HG02571 (cell line): ENCODE data around the gene DES.

Source experiments
- ATAC-seq: cut with Tn5 transposase; IDR thresholded peaks from one replicate; pipeline ENCODE4 v1.9.1; 2021; ENCODE audit warnings: mild to moderate bottlenecking, moderate library complexity; ENCODE audit not compliant: unreplicated experiment

Gene DES

DNA sequence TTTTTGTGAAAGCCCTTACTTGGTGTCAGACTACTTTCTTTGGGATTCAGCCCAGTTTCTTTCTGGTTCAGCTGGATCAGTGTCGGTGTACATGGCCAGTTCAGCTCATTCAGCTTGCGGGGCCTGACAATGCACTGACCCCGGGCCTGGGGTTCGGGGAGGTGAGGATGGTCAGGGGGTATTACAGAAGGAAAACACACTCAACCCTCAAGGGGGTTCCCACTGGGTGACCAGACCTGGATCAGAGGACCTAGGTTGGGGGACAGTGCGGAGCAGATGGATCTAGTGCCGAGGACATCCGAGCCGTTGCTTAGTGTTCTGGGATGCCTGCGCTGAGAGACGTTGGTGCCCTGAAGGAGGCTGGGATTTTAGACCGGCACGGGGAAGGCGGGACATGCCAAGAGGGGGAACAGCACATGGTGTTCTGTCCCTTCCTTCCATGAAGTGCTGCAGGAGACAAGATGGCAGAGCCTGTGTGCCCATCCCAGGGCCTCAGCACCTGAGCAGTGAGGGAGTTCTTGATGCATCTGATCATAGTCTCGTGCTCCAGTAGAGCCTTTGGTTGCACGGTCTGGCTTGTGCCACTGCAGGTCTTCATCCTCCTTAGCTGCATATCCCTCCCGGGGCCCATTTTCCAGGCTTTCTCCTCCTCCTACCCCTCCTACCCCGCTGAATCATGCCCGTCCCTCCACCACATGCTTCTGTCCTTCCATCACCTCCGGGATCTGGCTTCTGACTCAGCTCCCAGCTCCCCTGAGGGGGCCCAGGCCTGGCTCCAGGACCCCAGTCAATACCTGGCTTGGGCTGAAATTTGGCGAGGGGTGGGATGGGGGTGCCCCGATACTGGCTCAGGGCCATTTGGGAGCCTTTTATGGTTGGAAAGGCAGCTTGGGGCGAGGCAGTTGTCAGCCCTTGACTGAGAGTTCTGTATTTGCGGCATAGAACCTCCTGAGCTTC, 34.5 kb downstream of the DES start:
- no peak for ATAC-seq

DNA sequence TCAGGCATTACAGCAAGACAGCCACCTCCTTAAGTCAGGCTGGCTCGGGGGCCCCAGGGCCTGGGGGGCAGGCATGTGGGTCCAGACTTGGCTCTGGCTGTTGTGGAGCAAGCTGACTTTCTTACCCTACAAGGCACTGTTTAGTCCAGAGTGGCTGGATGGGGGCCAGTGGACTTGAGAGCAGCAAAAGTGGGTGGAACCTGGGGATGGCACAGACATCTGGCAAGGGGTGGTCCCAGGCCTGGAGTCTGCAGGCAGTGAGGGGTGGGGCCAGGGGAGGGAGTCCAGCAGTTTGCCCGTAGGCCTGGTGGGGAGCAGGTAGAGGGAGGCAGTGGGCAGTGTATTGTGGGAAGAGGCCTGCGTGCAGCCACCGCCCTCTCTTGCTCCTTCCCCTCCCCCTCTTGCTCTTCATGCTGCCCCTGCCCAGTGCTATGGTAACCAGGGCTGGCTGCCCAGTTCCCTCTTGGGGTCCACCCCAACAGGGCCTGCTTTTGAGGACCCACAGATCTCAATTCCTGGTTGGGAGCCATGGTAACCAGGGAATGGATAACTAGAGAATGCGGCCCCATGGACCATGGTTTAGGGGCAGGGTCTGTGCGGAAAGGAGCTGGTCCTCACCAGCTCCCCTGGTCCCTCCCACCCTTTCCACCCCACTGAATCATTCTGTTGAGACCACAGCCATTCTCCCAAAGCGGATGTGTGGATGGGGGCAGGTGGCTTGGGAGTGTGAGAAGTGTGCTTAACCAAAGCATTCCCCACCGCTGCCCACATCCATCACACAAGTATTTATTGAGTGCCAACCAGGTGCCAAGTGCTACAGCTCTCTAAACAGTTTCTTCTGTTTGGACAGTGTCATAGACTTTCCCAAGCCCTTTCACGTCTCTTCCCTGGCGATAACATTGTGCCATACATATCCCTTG, 35.8 kb downstream of the DES start:
- ATAC-seq: no peak

DNA sequence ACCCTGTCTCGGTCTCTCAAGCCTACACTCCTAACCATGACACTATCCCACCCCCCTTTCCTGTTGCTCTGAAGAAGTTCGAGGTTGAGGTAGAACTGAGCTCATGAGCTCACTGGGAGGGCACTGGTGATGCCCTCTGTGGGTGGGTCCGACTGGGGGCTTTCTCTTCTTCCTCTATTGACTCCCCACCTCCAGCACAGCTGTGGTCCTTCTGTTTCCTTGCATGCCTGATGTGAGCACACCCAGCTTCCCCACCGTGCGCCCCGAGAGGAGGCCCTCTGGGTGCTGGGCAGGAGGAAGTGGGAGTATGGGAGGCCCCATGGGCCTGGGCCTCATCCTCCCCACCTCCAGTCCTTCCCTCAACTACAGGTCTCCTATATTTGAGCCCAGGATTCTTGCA, 37.4 kb downstream of the DES start:
- no peak for ATAC-seq

DNA sequence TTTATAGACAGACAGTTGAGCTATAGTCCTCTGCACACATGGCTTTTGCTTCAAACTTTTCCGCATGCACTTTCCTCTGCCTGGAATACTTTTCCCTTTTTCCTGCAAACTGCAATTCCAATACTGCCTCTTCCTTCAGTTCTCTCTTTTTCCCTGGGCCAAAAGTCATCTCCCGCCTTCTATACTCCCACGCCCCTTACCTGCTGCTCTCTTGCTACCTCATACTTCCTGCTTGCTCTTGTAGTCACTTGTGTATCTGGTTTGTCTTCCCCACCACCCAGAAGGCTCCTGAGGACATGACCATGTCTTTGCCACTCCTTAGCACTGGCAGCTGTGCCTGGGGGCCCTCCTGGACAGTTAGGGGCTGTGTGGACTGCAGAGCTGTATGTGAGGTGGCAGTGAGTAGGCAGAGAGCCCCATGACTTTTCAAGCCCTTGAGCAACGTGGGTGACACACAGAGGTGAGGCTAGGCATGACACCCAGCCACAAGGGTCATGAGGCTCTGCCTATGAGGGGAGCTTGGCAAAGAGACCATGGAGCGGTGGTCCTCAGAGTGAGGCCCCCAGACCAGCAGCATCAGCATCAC, 39.7 kb downstream of the DES start:
- ATAC-seq: no peak

DNA sequence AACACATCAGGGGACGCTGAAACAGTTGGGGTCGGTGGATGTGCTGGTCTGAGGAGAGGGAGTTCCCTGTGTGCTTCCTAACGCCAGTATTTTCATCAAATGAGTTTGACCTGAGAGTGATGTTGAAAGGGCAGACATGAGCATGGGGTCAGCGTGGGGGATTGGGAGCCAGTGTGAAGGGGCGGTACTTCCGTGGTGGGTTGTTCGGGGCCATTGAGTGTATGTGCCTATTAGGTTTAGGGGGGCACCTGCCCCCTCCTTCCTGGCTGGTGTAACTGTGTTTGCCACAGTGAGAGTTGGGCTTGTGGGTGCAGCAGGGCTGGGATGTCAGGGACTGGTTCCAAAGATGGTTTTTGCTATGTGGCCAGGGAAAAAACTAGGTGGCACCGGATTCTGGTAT, 40.8 kb downstream of the DES start:
- ATAC-seq: no peak

DNA sequence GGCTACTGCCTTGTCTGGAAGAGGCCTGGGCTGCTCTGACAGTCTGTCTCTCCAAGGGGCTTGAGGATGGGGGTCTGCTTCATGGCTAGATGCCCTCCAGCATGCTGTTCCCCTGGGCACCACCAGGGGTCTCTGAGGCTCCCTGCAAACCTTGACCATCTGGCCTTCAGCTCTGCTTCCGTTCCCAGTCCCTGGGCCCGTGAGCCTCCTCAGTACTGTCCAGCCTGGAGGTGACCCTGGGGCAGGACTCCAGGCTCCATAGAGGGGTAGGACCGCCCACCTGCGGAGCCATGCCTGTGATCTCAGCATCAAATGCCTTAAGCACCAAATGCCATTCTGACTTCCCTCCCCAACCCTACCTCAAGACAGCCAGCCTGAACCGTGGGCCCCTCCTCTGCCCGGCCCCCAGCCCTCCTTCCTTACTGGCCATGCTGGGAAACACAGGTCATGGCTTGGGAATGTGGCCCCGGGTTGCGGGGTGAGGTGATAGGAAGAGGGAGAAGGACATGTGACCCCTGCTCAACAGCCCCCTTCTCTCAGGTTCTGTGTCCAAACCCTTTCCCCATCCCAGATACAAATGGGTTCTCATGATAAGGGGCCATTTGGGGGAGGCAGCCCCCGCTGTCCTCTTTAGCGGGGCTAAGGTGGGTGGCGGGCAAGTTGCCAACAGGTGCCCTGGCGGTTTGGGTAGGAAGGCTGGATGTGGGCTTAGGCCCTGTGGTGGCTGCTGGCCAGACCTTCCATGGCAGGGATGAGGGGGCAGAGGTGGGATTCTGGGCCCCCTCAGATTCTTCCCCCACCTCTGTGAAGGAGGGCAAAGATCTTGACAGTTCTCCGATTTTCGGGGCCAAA, 41.5 kb downstream of the DES start:
- peak; percentile 71 for ATAC-seq

DNA sequence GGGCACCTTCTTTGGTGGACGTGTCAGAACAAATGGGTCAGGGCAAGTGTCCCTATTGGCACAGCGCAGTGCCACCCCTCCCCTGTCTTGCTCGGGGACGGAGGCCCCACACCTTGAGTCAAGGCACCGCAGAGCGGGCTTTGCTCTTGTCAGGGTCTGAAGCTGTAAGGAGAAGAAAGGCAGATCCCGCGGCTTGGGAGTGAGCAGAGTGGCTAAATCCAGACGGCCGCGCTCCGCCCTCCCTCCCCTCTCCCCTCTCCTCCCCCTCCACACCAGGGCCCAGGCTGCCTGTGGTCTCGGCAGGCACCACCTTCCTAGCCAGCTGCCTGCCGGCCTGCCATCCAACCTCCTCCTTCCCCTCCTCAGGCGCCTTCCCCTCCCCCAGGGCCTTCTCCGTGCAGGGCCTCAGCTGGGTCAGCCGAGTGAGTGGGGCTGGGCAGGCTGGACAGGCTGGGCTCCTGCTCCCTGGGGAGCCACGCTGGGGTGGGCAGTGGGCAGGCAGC, 42.3 kb downstream of the DES start:
- no peak for ATAC-seq

DNA sequence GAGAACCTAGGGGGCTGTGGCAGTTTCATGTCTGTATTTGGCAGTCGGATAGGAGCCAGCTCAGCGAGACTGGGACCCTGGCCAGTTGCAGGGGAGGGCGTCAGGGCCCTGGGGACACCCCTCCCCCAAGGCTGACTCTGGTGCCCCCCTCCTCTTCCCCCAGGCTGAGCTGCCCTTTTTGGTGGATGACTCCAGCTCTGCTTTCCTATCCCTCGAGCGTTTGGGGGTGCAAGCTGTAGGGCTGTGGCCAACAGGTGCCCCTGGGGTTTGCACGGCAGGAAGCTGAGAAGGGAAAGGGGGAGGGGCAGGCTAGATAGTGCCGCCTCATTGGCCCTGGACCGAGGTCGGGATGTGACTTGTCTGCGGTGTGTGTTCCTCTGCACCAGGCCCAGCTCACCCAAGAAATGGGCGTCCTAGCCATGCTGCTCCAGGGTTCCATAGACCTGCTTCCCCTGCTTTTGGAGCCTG, 42.9 kb downstream of the DES start:
- no peak for ATAC-seq

DNA sequence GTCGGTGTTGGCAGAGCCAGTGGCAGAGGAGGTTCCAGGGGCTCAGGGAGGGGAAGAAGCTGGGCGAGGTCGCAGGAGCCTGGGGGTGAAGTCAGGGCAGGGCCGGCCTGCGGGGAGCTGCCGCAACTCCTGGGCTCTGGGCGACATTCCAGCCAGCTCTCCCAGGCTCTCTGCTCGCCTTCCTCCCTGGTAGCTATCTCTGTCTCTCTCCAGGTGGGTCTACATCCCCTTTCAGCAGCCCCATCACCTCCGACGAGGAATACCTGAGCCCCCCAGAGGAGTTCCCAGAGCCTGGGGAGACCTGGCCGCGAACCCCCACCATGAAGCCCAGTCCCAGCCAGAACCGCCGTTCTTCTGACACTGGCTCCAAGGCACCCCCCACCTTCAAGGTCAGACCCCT, 43.5 kb downstream of the DES start:
- no peak for ATAC-seq

DNA sequence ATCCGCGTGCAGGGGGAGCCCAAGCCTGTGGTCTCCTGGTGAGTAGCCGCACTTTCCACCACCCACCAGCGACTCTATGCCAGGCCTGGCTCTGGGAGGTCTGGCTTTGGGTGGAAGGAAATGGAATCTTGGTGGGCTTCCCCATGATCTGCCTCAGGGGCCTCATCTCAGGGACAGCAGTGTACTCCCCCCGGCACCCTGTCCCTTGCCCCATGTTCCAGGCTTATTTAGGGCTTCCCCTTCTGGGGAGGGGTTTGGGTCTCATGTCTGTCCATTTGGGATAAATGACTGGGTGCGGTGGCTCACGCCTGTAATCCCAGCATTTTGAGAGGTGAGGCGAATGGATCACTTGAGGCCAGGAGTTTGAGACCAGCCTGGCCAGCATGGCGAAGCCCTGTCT, 44.2 kb downstream of the DES start:
- ATAC-seq: no peak

DNA sequence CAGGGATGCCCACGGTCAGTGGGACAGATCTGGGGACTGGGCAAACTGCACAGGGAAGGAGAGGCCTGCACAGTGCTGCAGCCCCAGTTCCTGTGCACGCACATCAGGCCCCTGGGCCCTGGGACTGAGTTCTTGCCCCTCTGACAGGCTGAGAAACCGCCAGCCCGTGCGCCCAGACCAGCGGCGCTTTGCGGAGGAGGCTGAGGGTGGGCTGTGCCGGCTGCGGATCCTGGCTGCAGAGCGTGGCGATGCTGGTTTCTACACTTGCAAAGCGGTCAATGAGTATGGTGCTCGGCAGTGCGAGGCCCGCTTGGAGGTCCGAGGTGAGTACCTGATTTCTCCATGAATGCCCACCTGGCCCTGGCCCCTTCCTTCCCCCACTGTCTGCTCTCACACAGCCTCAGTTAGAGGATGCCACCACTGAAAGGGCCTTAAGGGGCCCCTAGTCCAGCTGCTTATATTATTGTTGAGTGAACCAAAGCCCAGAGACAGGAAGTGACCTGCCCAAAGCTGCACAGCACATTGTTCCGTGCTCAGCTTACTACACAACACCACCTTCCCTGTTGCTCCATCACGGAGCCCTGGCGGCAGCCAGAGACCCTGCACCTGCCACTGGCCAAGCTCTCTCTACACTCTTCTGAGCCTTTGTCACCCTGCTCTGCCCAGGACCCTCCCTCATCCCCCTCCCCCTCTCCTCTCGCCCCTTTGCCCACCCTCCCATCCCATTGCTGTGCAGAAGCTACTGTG, 46.3 kb downstream of the DES start:
- no peak for ATAC-seq

DNA sequence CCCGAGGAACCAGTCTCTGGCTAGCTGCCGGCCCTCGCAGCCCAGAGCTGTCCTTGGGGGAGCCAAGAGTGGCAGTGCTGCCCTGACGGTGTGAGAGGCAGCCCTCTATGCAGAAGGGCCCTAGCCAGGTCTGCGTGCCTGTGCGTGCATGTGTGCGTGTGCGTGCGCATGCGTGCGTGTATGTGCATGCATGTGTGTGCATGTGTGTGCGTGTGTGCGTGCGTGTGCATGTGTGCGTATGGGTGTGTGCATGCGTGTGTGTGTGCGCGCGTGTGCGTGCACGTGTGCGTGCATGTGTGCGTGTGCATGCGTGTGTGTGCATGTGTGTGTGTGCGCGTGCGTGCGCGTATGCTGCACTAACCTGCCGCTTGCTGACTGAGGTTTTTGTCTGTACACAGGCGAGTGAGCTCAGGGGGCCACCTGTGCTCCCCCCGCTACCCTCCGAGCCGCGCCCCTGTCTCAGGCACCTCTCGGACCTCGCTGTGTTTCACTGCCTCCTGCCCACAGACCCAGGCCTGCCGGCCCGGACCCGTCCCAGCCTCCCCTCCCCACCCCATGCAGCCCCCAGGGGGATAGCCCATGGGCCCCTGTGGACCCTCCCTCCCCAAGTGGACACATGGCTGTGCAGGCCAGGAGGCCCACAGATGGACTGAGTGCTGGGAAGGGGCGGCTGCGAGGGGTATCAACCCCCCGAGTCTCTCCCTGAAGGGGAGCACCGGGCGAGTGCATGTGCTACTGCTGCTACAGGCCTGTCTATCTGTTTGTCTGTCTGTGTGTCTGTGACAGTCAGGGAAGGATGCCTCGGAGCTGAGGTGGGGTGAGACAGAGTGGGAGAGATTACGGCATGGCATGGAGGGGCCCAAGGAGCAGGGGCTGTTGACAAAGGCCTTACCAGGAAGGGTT, 47.7 kb downstream of the DES start:
- no peak for ATAC-seq

DNA sequence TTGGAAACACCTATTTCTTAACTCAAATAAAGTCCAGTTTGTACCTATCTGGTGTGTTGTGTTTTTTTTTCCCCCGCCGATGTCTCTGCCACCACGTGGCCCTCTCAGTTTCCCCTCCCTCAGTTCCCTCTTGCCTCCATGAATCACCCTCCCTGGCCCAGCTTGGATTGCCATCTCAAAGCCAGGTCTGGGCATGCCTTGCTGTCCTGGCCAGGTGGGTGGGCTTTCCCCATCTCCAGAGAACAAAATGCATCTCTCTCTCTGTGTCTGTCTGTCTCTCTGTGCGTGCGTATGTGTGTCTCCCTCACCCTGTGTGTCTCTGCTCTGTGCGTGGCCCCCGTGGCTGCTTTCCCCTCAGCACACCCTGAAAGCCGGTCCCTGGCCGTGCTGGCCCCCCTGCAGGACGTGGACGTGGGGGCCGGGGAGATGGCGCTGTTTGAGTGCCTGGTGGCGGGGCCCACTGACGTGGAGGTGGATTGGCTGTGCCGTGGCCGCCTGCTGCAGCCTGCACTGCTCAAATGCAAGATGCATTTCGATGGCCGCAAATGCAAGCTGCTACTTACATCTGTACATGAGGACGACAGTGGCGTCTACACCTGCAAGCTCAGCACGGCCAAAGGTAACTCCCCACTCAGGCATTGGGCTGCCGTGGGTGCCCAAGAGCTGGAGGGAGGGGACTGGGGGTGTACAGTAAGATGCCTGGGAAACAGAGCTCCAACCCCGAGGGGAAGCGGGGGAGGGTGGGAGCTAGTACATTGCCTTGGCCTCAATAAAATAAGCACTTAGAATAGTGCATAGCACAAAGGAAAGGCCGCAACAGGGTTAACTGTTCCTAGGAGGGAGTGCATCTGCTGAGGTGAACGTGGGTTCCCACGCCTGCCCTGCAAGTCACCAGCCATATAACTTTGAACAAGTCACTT, 48.9 kb downstream of the DES start:
- no peak for ATAC-seq

DNA sequence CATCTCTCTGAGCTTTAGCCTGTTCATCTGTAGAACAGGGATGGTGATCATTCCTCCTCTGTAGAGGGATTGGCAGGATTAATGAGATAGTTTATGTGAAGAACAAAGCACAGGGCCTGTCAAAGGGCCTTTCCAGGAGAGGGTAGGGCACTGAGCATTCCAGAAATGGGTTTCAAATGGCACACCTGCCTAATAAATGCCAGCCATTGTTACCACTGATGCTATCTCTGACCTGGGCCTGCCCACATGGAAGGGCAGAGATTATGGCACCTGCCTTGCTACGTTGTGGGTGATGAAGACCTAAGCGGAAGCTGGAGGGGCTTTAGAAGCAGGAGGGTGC, 49.5 kb downstream of the DES start:
- ATAC-seq: no peak

DNA sequence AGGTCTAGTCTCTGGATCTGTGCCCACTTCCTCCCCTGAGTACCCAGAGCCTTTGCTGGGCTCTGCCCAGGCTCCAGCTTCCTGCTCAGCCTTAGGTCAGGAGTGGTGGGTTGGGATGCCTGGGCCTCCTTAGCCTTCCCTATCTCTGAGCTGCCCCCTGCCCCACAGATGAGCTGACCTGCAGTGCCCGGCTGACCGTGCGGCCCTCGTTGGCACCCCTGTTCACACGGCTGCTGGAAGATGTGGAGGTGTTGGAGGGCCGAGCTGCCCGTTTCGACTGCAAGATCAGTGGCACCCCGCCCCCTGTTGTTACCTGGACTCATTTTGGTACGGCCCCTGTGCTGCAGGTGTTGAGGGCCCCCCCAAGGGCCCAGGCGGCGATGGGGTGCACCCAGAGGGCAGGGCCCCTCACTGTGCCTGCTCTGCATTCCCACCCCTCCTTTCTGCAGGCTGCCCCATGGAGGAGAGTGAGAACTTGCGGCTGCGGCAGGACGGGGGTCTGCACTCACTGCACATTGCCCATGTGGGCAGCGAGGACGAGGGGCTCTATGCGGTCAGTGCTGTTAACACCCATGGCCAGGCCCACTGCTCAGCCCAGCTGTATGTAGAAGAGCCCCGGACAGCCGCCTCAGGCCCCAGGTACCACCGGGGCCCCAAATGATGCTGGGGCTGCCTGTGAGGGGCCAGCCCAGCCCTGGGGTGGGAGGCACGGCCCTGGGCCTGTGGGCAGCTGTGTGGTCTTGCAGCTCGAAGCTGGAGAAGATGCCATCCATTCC, 50.4 kb downstream of the DES start:
- no peak for ATAC-seq

DNA sequence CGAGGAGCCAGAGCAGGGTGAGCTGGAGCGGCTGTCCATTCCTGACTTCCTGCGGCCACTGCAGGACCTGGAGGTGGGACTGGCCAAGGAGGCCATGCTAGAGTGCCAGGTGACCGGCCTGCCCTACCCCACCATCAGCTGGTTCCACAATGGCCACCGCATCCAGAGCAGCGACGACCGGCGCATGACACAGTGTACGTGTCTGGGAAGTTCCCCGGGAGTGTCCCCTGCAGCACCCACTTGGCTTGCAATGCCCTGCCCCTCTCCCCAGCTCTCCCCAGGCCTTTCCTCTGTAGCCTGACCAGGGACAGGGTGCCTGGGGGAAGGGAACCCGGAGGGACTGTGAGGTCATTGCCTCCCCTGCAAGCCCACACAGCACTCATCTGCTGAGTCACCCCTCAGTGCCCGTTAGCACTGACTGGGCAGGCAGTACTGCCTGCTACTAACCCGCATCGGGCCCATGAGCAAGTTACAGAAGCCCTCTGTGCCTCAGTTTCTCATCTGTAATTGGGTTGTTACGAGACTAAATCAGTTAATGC, 51.1 kb downstream of the DES start:
- no peak for ATAC-seq

DNA sequence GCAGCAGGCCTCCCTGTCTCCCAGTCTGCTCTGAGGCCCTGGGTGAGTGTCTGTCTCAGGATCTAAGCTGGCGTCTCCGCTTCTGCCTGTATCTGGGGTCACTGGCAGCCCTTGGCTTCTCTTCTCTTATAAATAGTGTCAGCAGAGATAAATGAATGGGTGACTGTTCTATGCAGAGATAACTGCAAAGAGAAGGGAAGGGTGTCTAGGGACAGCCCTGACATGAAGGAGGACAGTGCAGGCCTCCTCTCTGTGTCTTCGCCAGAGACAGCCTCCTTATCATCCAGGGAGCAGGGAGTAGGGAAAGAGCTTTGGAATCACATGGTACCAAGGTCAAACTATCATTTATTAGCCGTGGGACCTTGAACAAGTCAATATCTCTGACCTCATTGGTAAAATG, 52.3 kb downstream of the DES start:
- no peak for ATAC-seq
